ENCODE data around the gene TTC17.
"Not testable (repeated sequence)": the region's sequence is repeated elsewhere in the genome, so short reads cannot be mapped to it uniquely, and the experiment has no call there.

Gene TTC17

GRCh38 chr11:43358801-43359421, at the start of gene TTC17:
Gene TTC17, plus strand, starts transcription at chr11:43358920. Its CDS starts 35 bp downstream, at chr11:43358955.
- peak within 1 kb of the TSS; percentile 94 for H3K4me3 ChIP-seq (ENCODE audit: low read length)
- peak; percentile 89 for DNase-seq (ENCODE audit: low read depth)
- no peak for TF ChIP-seq CTCF (conservative IDR thresholded peaks at IDR 0.05; ENCODE audit: low read length)

- TF ChIP-seq CTCF (conservative IDR thresholded peaks at IDR 0.05; ENCODE audit: low read length) = peak; percentile 74
- H3K4me3 ChIP-seq (ENCODE audit: low read length) = peak within 1 kb of the TSS; percentile 89
- peak; percentile 91 for DNase-seq (ENCODE audit: low read depth)
Observed at GRCh38 chr11:43311791-43312607, 46.7 kb upstream of the TTC17 start, which contains the start of gene API5. Gene API5, plus strand, starts transcription at chr11:43311996. Its CDS starts 132 bp downstream, at chr11:43312128.

GRCh38 chr11:43315966-43316365, 42.8 kb upstream of the TTC17 start:
- H3K4me3 ChIP-seq (ENCODE audit: low read length) = no peak overlapping the region
- no peak for DNase-seq (ENCODE audit: low read depth)
- TF ChIP-seq CTCF (conservative IDR thresholded peaks at IDR 0.05; ENCODE audit: low read length) = no peak

GRCh38 chr11:43316451-43316850, 42.3 kb upstream of the TTC17 start:
- H3K4me3 ChIP-seq (ENCODE audit: low read length) = no peak overlapping the region
- no peak for TF ChIP-seq CTCF (conservative IDR thresholded peaks at IDR 0.05; ENCODE audit: low read length)
- DNase-seq (ENCODE audit: low read depth) = peak; percentile 11

GRCh38 chr11:43327987-43328386, 30.7 kb upstream of the TTC17 start:
- TF ChIP-seq CTCF (conservative IDR thresholded peaks at IDR 0.05; ENCODE audit: low read length) = no peak
- peak; percentile 73 for DNase-seq (ENCODE audit: low read depth)
- no peak overlapping the region for H3K4me3 ChIP-seq (ENCODE audit: low read length)

- no peak overlapping the region for H3K4me3 ChIP-seq (ENCODE audit: low read length)
- DNase-seq (ENCODE audit: low read depth) = no peak
- TF ChIP-seq CTCF (conservative IDR thresholded peaks at IDR 0.05; ENCODE audit: low read length) = no peak
Observed at GRCh38 chr11:43328482-43328881, 30.2 kb upstream of the TTC17 start.

- no peak for DNase-seq (ENCODE audit: low read depth)
- TF ChIP-seq CTCF (conservative IDR thresholded peaks at IDR 0.05; ENCODE audit: low read length) = no peak
- no peak overlapping the region for H3K4me3 ChIP-seq (ENCODE audit: low read length)
Observed at GRCh38 chr11:43341159-43341558, 17.6 kb upstream of the TTC17 start.

- DNase-seq (ENCODE audit: low read depth); H3K4me3 ChIP-seq (ENCODE audit: low read length): not testable (repeated sequence)
Observed at GRCh38 chr11:43351426-43351825, 7.3 kb upstream of the TTC17 start.

All from AG10803 (cell line).